Measurements from ENCODE around the gene EZH1.

Gene EZH1

DNA sequence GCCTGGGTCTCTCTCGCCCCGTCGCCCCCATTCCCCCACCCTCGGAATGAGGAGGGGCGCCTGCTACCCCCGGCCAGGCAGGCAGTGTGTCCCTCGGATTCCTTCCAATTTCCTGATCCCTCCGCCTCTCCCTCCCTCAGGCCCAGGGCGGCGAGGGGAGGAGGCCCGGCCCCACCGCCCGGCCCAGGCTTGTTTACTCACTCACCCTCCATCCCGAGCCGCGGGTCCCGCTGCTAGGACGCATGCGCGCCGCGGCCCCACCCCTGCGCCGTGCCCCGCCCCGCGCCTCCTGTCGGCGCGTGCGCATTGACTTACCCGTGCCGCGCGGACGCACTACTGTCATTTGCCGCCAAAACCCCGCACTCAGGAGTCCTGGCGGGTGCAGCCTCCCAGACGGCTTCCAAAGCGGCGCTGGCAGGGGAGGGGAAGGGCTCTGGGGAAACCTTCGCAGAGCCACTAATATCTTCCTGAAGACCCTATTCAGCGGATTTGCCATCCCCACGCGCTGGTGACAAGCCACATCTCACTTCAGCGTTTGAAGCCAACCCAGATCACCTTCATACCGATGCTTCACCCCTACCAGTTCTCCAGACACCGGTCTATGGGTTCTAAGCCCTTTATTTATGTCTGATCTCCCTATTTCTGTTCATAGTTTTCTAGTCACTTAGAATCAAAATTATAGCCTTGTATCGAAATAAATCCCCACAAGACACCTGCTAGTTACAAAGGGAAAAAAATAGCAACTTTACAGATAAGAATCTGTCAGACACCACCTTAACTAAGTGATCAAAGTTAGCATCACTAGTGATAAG is at the start of gene EZH1:
EZH1 (minus strand) TSS at position 235 of the 812 bp plus-strand sequence. CDS start 16,099 bp downstream, outside the sequence.
- DNase-seq: peak; percentile 72

DNA sequence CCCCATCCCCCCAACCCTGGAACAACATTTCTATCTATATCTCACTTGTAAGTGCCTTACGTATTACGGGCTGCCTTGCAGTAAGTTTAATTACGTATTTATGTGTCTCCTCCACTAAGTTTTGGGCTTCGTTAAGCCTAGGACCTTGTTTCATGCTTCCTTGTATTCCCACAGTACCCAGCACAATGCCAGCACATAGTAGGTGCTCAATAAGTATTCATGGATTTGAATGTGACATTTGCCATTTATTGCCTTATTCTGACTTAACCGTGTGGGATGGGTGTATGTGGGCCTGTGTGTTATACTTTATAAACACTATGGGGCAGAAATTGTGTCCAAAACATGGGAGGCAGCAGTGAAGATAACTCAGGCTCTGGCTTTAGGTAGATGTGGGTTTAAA is 47.7 kb upstream of the EZH1 start:
- DNase-seq: no peak

DNA sequence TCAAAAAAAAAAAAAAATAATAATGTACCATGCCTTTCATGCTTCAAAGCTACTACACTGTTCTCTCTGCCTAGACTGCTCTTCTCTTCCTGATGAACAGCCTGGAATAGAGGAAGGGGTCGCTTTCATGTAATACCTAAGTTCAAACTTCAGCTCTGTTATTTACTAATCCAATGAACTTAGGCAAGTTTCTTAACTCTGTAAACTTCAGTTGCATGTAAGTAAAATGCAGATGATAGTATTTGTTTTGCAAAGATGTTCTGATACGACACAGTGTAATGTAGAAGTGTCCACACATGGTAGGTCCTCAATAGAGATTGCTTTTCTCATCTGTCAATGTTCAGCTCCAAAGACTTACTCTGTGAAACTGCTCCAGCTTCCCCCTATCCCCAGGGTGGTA is 47.1 kb upstream of the EZH1 start:
- no peak for DNase-seq

DNA sequence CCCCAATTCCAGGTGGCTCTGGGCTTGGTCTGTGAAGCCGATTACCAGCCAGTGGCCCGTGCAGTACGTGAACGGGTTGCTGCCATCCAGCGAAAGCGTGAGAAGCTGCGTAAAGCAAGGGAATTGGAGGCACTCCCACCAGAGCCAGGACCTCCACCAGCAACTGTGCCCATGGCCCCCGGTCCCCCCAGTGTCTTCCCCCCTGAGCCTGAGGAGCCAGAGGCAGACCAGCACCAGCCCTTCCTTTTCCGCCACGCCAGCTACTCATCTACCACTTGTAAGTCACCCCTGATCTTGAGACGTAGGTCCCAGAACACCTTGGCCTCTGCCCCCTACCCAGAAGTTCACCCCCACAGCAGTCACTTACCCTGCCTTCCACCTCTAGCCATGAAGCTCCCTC is 42.4 kb upstream of the EZH1 start:
- DNase-seq: no peak

DNA sequence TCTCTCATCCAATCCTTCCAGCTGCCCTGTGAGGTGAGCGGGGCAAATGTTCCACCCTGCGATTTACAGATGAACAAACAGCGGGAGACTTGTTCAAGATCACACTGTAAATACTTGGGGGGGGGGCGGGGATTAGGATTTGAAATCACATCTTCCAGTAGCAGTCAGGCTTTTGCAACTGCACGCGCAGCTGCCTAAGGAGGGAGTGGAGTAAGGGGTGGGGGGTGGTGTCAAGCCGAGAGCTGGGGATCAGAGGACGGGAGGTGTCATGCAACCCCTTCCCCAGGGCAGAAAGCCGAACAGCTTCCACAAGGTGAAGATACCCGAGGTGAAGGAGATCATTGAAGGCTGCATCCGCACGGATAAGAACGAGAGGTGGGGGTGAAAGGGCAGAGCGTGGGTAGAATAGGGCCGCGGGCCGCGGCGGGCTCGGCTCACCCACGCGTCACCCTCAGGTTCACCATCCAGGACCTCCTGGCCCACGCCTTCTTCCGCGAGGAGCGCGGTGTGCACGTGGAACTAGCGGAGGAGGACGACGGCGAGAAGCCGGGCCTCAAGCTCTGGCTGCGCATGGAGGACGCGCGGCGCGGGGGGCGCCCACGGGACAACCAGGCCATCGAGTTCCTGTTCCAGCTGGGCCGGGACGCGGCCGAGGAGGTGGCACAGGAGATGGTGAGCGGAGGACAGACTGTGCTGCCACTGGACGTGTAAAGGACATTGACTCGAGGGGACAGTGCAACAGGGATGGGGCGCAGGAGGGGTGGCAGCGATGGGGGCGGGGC is 40.2 kb upstream of the EZH1 start:
- no peak for DNase-seq

DNA sequence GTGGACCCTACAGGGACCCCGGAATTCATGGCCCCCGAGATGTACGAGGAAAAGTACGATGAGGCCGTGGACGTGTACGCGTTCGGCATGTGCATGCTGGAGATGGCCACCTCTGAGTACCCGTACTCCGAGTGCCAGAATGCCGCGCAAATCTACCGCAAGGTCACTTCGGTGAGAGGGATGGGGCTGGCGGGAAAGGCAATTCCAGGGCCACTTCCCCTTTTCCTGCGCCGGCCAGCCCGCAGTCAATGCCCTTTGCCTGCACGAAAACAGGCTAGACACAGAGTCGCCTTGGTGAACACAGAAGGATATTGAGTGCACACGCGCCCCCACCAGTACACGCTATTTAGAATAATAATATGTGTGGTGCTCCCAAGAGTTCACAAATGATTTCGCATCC is 39.6 kb upstream of the EZH1 start:
- DNase-seq: no peak

DNA sequence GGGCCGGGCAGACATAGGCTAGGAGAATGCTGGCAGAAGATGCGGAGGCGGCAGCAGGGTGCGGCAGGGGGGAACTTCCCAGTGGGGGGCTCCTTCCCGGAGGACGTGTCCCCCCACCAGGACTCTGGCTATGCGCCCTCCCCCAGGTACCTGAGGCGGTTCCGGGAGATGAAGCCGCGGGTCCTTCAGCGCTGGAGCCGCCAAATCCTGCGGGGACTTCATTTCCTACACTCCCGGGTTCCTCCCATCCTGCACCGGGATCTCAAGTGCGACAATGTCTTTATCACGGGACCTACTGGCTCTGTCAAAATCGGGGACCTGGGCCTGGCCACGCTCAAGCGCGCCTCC is 38.9 kb upstream of the EZH1 start:
- DNase-seq: no peak

DNA sequence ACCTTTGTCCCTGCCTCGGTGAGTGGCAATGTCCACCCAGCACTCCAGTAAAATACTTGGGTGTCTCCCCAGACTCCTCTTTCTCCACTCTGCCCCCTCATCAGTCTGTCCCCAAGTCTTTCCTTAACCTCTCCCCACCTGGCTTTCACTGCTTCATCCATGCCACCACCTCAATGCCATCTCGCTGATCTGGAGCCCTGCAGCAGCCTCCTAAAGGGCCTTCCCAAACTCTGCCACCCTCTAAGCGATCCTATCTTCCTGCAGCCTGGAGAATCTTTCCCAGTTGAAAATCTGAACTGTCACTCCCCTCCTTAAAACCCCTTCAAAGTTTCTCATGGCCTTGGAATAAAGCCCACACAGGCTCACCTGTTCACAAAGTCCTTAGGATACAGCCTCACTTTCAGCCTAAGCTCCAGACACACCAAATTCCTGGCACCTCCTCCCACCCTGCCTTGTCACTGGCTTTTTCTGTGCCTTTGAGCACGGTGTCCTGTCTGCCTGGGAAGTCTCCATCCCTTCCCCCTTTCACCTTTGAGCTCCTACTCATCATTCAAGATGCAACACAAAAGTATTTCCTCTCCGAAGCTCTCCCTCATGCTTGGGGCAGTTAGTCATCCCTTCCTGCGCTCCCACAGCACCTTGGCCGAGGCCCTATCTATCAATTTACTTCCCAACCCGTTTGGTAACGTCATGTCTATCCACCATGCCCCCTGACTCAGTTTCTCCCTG is 38.4 kb upstream of the EZH1 start:
- no peak for DNase-seq

DNA sequence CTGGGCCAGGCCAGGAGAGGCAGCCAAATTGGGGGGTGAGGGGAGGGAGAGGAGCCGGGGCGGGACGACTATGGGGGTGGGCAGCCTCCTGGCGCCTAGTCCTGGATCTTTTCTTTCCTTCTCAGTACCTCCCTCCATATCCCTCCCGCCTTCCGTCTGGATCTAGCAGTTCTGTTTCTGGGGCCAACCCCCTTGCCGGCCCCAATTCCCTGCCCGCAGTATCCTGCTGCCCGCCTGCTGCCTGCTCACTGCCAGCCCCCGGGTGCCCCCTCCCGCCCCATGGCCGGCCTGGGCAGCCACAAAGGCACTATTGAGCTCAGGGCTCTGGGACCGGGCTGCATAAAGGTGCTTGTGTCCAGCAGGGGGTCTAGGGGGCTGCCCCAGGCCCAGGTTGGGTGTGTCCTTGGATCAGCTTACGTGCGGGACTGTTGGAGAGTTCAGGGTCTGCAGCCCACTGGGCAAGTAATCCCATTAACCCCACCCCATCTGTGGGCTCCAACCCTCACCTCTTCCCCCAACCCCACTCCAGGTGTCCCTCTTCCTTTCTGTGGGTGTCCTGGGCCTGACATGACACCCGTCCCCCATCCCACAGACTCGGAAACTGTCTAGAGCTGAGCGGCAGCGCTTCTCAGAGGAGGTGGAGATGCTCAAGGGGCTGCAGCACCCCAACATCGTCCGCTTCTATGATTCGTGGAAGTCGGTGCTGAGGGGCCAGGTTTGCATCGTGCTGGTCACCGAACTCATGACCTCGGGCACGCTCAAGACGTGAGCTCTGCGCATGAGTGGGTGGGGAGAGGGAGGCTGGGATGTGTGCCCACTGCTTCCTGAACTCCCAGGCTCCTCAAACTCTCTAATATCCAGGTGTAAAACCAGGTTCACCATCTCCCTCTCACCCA is 37.6 kb upstream of the EZH1 start:
- no peak for DNase-seq

DNA sequence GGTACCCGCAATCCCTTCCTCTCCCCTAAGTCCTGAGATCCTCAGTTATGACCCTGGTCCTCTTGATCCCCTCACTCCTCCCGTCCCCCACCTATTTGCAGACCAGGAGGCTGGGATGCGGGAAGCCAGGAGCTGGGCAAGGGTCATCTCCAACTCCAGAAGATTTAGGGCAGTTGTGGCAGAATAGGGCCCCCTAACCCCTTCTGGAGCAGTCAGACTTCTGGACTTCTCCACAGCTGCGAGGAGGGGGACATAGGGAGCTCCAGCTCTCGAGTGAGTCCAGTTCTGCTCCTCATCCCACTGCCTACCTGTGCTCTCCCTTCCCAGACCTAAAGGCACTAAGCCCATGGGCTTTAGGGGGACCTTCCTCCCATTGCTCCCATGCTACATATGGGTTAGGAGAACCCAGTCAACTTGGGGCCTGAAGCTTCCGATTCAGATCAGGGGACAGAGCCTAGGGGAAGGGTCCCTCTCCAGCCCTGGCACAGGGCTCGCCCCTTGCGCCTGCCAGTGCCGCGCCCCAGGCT is 36.9 kb upstream of the EZH1 start:
- DNase-seq: no peak

DNA sequence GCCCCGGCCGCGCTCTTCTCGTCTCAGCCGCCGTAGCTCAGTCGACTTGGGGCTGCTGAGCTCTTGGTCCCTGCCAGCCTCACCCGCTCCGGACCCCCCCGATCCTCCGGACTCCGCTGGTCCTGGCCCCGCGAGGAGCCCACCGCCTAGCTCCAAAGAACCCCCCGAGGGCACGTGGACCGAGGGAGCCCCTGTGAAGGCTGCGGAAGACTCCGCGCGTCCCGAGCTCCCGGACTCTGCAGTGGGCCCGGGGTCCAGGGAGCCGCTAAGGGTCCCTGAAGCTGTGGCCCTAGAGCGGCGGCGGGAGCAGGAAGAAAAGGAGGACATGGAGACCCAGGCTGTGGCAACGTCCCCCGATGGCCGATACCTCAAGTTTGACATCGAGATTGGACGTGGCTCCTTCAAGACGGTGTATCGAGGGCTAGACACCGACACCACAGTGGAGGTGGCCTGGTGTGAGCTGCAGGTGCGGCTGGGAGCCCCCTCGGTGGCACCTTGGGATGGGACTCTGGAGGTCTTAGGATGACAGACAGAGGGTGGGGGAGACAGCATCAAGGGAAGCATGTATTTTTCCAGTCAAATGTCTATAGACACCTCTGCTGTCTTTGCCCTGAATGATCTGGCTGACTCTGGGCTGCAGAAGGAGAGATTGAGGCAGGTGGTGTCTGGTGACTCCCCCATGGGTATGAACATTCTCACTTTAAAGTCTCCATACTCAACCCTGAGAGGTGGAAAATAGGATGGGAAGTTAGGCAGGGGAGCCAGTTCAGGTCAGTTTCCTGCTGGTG is 36.2 kb upstream of the EZH1 start:
- DNase-seq: no peak

DNA sequence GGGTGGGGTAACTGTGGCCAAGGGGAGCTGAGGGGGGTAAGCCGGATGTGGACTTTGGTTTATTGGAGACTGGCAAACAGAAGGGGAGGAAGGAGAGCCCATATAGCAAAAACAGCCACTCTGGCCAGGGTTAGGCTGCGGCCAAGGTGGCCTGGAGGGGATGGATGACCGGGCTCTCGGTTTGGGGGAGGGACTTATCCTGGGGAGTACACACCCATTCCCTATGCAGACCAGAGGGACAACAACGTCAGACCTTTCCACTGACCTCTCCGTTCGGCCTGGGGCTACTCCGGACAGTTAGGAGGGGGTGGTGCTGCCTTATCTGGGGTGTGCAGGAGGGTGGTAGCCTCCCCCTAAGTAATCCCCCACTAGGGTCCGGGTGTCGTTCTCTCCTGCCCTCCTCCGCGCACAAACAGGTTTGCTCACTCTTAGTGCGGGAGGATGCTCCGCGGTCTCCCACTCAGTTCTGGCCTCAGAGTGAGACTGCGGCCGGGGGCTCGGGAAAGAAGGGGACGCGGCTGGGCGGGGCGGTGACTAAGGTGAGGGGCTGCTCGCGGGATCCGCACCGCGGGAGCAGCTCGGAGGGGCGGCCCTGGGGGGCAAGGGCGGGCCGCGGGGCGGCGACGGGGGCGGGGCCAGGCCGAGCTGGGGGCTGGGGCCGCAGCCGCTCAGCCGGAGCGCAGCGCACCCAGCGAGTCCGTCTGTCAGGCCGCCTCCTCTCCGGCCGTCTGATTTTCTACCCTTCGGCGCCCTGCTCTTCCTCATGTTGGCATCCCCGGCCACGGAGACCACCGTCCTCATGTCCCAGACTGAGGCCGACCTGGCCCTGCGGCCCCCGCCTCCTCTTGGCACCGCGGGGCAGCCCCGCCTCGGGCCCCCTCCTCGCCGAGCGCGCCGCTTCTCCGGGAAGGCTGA is 35.4 kb upstream of the EZH1 start, which contains the start of gene WNK4:
WNK4 (plus strand) TSS at position 675 of the 915 bp plus-strand sequence; CDS start at position 764, 89 bp downstream.
- no peak for DNase-seq

DNA sequence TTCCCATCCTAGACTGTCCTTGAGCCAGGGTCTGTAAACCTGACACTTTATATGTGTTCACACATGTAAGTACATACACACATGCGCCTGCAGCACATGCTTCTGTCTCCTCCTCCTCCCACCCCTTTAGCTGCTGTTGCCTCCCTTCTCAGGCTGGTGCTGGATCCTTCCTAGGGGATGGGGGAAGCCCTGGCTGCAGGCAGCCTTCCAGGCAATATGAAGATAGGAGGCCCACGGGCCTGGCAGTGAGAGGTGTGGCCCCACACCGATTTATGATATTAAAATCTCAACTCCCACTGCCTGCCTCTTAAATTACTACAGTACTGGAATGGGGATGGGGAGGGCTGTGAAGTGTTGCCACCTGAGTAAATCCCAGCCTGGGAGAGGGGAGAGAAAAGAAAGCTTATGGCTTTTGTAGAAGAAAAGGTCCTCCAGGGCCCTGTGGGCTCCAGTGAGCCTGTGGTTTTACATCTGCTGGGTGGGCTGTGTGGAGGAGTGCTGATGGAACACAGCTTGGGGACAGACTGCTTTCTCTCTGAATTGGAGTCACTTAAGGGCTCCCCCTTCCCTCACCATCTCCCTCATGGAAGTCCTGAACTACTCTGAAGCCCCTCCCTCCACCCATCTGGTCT is 34.6 kb upstream of the EZH1 start:
- DNase-seq: no peak

DNA sequence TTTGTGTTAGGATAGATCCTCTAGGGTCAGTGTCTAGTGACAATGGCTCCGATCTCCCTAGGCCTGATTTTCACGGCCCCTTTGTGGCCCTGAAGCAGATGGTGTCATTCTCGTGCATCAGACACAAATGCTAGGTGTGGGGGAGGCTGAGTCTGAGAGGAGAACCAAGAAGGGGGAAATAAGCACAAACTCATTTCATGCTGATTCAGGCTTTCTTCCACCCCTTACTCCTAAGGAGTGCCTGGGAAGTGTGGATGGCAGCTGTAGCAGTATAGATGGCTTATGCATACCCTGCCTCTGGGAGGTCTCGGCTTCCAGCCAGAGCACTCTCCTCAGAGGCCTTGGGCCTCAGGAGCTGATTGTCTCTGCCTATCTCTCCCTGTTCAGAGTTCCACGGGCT is 33.7 kb upstream of the EZH1 start:
- DNase-seq: no peak

DNA sequence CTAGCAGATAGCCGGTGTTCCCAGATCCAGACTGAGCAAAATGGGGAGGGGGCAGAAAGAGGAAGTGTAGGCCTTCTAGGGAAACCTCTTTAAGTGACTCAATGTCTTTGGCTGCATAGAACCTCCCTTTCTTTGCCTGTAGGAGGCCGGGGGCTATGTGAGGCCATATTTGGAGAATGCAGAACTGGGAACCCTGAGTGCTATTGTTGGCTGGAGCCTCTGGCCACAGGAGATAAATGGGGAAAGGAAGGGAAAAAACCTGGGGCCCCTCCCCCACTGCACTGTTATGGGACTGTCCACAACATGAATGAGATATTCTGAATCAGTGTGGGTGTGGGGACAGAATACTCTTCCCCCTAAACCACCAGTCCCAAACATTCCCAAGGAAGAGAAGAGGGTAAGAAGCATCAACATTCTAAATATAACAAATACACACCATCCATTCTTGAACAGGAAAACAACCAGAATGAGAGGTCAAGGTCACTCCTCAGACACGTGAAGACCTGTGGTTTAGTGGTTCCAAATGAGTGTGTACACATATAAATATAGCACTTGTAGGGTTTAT is 30.8 kb upstream of the EZH1 start:
- DNase-seq: no peak

DNA sequence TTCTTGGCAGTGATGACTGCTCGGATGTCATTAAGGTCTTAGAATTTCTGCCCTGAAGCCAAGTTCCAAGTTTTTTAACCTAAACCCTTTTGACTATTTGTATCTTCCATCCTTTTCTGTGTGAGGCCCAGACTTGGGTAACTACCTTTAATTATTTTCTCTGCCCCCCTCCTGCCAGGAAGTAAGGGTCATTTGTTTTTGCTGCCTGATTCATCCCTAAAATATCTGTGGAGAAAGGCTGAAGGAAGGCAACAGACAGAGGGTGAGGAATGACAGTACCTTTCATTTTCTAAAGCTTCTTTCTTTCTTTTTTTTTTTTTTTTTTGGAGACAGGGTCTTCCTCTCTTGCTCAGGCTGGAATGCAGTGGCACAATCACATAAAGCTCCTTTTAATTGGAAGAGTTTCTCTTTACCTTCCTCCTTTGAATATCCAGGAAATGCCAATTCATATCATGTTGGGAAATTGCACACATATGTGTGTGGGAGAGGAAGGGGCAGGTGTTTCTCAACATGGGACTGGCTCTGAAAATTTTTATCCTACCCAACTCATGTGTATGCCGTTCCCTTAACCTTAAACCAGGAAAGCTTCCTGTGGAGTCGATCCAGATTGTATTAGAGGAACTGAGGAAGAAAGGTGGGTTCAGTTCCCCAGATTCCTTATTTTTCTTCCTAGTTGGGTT is 29.4 kb upstream of the EZH1 start:
- no peak for DNase-seq

DNA sequence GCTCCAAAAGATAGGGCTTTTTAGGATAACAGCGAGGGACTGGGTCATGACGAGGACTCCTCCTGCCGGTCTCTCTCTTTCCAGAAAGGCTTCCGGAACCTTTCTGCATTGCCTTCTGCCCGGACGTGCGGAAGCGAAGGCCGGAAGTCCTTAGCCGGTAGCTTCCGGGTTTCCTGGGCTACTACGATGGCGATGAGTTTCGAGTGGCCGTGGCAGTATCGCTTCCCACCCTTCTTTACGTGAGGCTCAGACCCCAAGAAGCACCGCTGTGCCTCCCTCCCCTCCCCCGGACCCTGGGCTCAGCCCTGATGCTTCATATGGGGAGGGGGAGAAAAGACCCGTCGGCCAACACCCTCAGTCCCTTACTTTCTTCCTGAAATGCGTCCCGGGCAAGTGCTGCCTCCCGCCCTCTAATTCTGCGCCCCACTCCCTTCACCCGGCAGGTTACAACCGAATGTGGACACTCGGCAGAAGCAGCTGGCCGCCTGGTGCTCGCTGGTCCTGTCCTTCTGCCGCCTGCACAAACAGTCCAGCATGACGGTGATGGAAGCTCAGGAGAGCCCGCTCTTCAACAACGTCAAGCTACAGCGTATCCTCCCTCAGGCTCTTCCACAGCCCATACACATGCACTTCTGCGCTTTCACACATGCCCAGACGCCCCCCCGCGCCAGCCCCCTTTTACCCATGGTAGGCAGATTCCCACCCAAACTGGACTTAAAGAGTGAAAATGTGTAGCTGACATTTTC is 28.6 kb upstream of the EZH1 start, which contains the start of gene VPS25:
VPS25 (plus strand) TSS at position 160 of the 746 bp plus-strand sequence; CDS start at position 187, 27 bp downstream.
- peak; percentile 30 for DNase-seq

DNA sequence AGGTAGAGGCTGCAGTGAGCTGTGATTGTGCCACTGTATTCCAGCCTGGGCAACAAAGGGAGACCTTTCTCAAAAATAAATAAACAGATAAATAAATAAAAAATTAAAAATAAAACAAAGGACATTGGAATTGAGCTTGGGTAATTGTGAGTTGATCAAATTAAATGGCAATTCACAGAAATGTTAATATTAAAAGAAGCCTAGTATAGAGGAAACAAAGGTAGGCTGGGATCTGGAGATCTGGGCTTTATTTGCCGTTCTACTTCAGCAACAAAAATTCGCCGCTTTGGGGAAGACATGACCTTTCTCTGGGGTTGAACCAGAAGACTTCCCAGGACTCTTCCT is 28.1 kb upstream of the EZH1 start:
- no peak for DNase-seq
